ENCODE measurements around the gene DIPK1A.

DIPK1A gene

GRCh38 chr1:92792340-92792782 lies 168.9 kb downstream of the DIPK1A start:
- DNase-seq: no peak
